ENCODE measurements around the gene CTNNA2.

- no peak for TF ChIP-seq POLR2AphosphoS5 (IDR thresholded peaks at IDR 0.05; ENCODE audit: low read depth, low read length)
- no peak for TF ChIP-seq SIN3A (IDR thresholded peaks at IDR 0.05; ENCODE audit: borderline replicate concordance, insufficient read depth, low read length)
- no peak for TF ChIP-seq REST (IDR thresholded peaks at IDR 0.05; ENCODE audit: insufficient read depth in 1 of 2, low read depth in 2 of 2, low read length in 2 of 2)
- TF ChIP-seq TAF1 (IDR thresholded peaks at IDR 0.05; ENCODE audit: borderline replicate concordance, insufficient read depth, low read length) = no peak
Observed at GRCh38 chr2:80062298-80062697, 549.4 kb downstream of the CTNNA2 start.
